ENCODE data around the gene RANBP10.
"Not testable (repeated sequence)": the region's sequence is repeated elsewhere in the genome, so short reads cannot be mapped to it uniquely, and the experiment has no call there.

RANBP10 gene

GRCh38 chr16:67718668-67719047, 87.7 kb downstream of the RANBP10 start:
- FAIRE-seq (no peak), DNase-seq (ENCODE audit: low spot score) (no peak)

- FAIRE-seq: no peak
- DNase-seq (ENCODE audit: low spot score): no peak
Observed at GRCh38 chr16:67716097-67716496, 90.3 kb downstream of the RANBP10 start.

DNA sequence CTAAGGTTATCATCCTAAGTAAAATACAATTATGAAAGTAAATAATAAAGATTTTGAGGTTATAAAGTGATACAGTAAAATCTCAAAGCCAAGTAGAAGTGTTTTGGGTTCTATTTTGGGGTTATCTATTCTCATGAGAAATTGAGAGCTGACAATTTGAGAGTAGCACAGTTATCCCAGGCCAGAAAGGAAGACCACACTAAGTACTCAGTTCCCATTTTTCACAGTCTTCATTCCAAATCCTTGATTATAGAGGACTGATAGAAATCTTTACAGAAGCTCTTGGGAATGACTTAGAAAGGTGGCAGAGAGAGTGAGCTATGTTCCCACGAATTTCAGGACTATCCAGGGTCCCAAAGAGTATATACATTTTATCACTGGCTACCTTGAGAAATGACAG, 91.8 kb downstream of the RANBP10 start:
- FAIRE-seq: no peak
- no peak for DNase-seq (ENCODE audit: low spot score)

- no peak for FAIRE-seq
- DNase-seq (ENCODE audit: low spot score): no peak
Observed at GRCh38 chr16:67713647-67714273, 92.6 kb downstream of the RANBP10 start.

DNA sequence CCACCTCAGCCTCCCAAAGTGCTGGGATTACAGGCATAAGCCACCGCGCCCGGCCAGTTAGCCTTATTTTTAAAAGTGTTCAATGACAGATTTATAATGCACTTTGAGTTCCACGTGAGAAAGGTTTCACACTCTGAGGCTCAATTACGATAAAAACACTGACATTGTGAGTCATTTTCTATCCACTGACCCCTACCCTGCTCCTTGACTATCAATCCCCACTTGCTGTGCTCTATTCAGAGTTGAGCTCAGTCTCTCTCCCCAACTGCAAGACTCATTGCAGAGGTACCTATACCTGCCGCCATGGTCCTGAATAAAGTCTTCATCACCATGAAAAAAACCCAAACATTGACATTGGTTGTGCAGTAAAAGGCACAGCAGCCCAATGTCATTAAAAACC, 95.8 kb downstream of the RANBP10 start:
- FAIRE-seq (no peak), DNase-seq (ENCODE audit: low spot score) (no peak)

DNA sequence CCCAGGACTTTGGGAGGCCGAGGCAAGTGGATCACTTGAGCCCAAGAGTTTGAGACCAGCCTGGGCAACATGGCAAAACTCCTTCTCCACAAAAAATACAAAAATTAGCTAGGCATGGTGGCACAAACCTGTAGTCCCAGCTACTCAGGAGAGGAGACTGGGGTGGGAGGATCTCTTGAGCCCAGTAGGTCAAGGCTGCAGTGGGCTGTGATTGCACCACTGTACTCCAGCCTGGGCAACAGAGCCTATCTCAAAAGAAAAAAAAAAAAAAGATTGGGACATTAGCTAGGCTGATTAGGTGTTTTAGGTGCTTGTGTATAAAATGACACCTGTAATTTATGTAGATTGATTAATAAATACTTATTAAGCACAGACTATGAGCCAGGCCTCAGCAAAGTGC, 97.3 kb downstream of the RANBP10 start:
- no peak for FAIRE-seq

GRCh38 chr16:67708368-67708771, 98.0 kb downstream of the RANBP10 start:
- no peak for FAIRE-seq
- no peak for DNase-seq (ENCODE audit: low spot score)

More for the DNA sequence above, 97.3 kb downstream of the RANBP10 start:
- no peak for DNase-seq (ENCODE audit: low spot score)

- FAIRE-seq (no peak), DNase-seq (ENCODE audit: low spot score) (no peak)
Observed at GRCh38 chr16:67707790-67708189, 98.6 kb downstream of the RANBP10 start.

DNA sequence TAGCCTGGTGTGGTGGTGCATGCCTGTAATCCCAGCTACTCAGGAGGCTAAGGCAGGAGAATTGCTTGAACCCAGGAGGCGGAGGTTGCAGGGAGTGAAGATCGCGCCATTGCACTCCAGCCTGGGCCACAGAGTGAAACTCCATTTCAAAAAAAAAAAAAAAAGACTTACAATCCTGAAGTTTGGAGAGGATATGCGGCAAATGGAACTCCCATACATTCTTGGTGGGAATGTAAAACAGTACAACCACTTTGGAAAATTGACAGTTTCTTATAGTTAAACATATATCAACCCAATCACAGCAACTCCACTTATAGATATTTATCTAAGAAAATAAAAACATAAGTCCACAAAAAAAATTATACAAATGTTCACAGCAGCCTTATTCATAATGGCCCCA, 99.2 kb downstream of the RANBP10 start:
- DNase-seq (ENCODE audit: low spot score) (no peak), FAIRE-seq (no peak)

- DNase-seq (ENCODE audit: low spot score) (no peak), FAIRE-seq (no peak)
Observed at GRCh38 chr16:67704110-67704509, 102.2 kb downstream of the RANBP10 start.

- no peak for FAIRE-seq
Observed at GRCh38 chr16:67703626-67704025, 102.7 kb downstream of the RANBP10 start.

GRCh38 chr16:67702130-67702529, 104.2 kb downstream of the RANBP10 start:
- DNase-seq (ENCODE audit: low spot score) (no peak), FAIRE-seq (no peak)

More at GRCh38 chr16:67703626-67704025, 102.7 kb downstream of the RANBP10 start:
- DNase-seq (ENCODE audit: low spot score): no peak

DNA sequence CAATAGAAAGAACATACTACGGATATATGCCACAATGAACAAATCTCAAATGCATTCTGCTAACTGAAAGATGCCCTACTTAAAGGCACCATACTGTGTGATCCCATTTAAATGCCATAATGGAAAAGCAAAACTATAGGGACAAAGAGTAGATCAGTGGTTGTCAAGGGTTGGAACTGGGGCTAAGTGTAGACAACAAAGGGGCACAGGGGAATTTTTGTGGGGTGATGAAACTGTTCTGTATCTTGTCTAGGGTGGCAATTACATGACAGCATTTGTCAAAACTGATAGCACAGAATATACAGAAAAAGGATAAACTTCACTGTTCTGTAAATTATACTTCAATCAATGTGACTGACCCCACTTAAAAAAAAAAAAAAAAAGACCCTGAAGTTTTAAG, 104.9 kb downstream of the RANBP10 start:
- no peak for DNase-seq (ENCODE audit: low spot score)
- FAIRE-seq: no peak

DNA sequence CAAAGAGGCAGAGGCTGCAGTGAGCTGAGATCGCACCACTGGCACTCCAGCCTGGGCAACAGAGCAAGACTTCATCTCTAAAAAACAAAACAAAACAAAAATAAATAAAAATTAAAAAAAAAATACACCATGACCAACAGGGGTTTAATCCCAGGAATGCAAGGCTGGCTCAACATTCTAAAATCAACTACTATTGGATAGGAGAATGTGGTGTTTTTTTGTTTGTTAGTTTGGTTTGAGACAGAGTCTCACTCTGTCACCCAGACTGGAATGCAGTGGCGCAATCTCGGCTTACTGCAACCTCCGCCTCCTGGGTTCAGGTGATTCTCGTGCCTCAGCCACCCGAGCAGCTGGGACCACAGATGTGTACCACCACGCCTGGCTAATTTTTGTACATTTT, 107.1 kb downstream of the RANBP10 start:
- FAIRE-seq (no peak), DNase-seq (ENCODE audit: low spot score) (no peak)

DNA sequence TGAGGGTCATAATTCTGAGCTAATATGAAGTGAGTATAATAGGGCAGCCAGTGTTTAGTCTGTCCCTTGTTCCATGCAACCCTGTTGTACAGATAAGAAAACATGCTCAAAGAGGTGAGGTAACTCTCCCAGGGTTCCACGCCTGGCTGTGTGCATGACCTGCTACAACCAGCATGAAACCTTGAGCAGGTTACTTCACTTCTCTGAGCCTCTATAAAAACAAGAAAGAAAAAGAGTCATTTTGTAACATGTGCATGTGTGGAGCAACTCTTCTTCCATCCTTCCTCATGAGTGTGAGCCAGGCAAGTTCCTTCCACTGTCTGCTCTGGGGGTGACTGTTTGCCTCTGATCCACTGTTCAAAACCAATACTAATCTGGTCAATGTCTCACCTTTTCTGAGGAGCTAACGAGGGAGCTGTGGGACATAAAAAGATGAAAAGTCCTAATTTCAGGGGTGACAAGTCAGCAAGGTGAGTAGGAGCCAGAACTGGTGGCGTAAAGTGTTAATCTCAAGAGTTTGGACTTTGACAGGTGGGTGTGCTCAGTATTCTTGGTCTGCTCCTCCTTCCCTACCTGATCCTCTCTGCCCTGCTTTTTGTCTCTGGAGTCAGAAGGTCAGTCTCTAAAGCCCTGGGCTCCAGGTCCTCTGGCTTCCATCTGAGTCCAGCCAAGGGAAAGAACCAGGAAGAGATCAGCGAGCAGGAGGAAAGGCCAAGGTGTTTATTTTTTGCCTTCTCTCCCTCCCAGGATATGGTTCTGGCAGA, 108.8 kb downstream of the RANBP10 start:
- DNase-seq (ENCODE audit: low spot score): no peak
- FAIRE-seq: no peak

- DNase-seq (ENCODE audit: low spot score) (no peak), FAIRE-seq (no peak)
Observed at GRCh38 chr16:67694611-67695010, 111.7 kb downstream of the RANBP10 start.

DNA sequence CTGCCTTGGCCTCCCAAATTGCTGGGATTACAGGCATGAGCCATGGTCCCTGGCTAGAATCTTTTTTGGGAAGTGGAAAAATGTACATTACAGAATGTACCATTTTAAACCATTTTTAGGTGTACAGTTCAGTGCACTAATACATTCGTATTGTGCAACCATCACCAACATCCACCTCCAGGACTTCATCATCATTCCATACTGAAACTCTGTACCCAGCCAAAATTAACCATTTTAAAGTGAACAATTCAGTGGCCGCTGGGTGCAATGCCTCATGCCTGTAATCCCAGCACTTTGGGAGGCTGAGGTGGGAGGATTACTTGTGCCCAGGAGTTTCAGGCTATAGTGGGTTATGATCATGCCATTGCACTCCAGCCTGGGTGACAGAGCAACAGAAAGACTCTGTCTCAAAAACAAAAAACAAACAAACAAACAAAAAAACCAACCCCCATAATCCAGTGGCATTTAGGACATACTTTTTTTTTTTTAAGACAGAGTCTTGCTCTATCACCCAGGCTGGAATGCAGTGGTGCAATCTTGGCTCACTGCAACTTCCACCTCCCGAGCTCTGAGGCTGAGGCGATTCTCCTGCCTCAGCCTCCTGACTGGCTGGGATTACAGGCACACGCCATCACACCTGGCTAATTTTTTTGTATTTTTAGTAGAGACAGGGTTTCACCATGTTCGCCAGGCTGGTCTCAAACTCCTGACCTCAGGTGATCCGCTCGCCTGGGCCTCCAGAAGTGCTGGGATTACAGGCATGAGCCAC, 112.7 kb downstream of the RANBP10 start:
- DNase-seq (ENCODE audit: low spot score); FAIRE-seq: not testable (repeated sequence)

DNA sequence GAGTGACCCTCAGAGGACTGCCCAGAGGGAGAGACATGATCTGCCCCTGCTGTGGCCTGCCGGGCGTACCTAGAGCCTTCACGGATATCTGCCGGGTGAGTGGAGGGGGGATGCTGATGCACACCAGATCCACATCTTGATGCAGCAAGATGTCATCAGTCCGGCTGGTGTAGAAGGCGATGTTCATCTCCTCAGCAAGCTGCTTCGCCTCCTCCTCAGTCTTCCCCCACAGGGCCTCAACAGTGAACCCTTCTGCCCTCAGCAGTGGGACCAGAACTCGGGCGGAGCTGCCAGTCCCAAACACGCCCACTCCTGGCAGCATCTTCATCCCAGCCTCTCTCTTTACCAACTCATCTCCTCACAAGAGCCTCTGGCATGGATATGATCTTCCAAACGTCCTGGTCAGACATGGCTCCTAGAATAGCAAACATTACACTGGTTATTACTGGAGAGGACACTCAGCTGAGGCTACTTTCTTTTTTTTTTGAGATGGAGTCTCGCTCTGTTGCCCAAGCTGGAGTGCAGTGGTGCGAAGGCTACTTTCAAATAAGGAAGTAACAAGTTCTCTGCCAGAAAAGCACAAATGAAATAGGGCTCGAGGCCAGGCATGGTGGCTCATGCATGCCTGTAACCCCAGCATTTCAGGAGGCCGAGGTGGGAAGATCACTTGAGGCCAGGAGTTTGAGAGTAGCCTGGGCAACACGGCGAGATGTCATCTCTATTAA, 120.8 kb downstream of the RANBP10 start:
- DNase-seq (ENCODE audit: low spot score) (no peak), FAIRE-seq (no peak)

DNA sequence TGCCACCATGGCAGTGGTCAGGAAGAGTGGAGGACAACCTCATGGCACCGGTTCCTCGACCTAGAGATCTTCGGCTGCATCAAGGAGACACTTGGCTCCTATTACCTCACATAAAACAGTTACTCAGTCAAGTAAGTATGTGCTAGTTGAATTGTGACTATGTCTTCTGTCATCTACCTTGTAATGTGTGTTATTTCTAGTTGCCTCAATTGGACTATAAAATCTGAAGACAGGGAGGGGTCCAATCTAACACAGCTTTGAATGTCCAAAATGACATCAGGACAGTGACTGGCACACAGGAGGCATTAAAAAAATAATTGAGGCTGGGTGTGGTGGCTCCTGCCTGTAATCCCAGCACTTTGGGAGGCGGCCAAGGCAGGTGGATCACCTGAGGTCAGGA, 122.6 kb downstream of the RANBP10 start:
- no peak for FAIRE-seq
- DNase-seq (ENCODE audit: low spot score): no peak

DNA sequence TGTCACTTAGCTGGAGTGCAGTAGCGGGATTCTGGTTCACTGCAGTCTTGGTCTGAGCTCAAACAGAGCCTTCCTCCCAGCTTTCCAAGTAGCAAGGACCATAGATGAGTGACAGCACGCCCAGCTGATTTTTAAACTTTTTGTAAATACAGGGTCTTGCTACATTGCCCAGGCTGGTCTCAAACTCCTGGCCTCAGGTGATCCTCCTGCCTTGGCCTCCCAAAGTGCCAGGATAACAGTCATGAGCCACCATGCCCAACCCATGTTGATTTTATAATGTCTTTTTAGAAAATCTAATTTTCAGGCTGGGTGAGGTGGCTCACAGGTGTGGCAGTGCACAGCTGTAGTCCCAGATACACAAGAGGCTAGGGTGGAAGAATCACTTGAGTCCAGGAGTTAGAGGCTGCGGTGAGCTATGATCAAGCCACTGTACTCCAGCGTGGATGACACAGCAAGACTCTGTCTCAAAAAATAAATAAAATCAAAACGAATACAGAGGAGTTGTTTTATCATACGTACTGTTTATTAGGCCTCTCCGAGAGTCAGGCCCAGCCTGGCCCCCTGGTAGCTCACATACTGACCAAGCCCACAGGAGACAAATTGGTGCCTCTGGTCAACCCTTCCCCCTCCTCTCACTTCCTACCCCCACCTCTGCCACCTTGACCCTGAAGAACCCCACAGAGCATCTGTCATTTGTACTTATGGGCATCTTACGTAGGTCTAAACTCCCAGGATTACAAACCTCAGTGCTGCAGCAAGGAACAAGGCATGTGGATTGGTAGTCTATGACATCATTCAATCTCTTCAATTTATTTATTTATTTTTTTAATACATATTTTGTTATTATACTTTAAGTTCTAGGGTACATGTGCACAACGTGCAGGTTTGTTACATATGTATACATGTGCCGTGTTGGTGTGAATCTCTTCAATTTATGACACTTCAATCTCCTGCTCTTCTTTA, 126.1 kb downstream of the RANBP10 start:
- DNase-seq (ENCODE audit: low spot score) (no peak), FAIRE-seq (no peak)

Measured in RCC 7860 (cell line).